ENCODE data around the gene SPTLC1.
"Not testable (repeated sequence)": the region's sequence is repeated elsewhere in the genome, so short reads cannot be mapped to it uniquely, and the experiment has no call there.

Gene SPTLC1

DNA sequence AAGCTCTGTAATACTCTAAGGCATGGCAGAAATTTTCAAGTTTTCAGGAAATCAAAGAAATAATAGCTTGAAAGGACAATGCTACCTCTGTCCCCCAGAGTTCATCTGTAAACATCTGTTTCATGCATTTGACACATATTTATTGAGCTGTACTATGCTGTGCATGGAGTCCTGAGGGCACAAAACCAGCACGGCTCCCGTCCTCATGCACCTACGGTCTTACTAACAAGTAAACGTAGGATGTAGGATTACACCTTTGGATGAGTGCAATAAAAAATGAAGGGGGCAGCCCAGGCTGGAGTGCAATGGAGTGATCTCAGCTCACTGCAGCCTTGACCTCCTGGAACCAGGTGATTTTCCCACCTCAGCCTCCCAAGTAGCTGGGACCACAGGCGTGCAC, 81.9 kb downstream of the SPTLC1 start:
- Histone ChIP-seq H3K27me3 (ENCODE audit: insufficient read depth, low read length) (no peaks in the 10 kb centered on the region), H3K36me3 (ENCODE audit: insufficient read depth, low read length) (peaks cover 53% of the 10 kb centered on the region), H3K4me1 (ENCODE audit: insufficient read depth, low read length) (peaks cover 14% of the 10 kb centered on the region), H3K4me3 (ENCODE audit: low read length) (no peak overlapping the region), H2AFZ (ENCODE audit: low read depth, low read length) (no peak overlapping the region), H3K9me3 (ENCODE audit: low read length) (peaks cover 2% of the 10 kb centered on the region)

DNA sequence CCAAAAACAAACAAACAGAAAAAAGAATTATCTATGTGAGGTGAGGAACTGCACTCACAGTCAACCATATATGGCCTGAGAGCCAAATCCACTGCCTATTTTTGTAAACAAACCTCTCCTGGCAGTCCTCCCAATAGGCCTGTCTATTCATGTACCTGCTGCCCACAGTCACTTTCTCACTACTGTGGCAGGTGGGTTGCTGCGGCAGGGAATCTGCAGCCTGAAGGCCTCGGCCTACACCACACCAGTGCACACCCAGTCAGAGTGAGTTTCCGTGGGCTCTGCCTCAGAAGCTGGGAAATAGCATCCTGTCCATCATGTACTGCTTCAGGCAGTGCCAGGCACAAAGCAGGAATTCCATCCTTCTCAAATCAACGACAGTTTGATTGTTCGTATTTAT, 82.3 kb downstream of the SPTLC1 start:
- peaks cover 2% of the 10 kb centered on the region for H3K9me3 ChIP-seq (ENCODE audit: low read length)
- H3K4me1 ChIP-seq (ENCODE audit: insufficient read depth, low read length) = peaks cover 10% of the 10 kb centered on the region
- peaks cover 53% of the 10 kb centered on the region for H3K36me3 ChIP-seq (ENCODE audit: insufficient read depth, low read length)
- no peaks in the 10 kb centered on the region for H3K27me3 ChIP-seq (ENCODE audit: insufficient read depth, low read length)
- H3K4me3 ChIP-seq (ENCODE audit: low read length) = no peak overlapping the region
- no peak overlapping the region for H2AFZ ChIP-seq (ENCODE audit: low read depth, low read length)

DNA sequence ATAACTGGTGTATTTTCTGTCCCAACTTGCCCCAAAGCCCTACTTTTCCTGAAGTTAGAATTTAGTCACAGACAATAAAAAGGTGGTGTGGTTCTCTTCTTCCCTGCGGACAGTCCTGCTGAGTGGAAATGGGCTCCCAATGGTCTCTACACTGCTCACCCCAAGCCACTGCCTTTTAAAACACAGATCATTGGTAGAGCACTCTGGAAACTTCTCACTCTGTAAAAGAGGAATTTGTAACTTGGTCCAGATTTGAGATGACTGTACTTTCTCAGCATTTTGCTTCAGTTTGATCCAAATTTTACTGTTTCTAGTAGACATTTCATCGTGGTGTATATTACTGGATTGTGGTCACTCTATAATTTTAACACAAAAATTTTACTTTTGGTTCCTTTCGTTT, 84.8 kb downstream of the SPTLC1 start:
- H3K4me3 ChIP-seq (ENCODE audit: low read length) = no peak overlapping the region
- H3K9me3 ChIP-seq (ENCODE audit: low read length) = peaks cover 2% of the 10 kb centered on the region
- no peaks in the 10 kb centered on the region for H3K27me3 ChIP-seq (ENCODE audit: insufficient read depth, low read length)
- H3K4me1 ChIP-seq (ENCODE audit: insufficient read depth, low read length) = no peaks in the 10 kb centered on the region
- H3K36me3 ChIP-seq (ENCODE audit: insufficient read depth, low read length) = peaks cover 33% of the 10 kb centered on the region
- H2AFZ ChIP-seq (ENCODE audit: low read depth, low read length) = no peak overlapping the region

DNA sequence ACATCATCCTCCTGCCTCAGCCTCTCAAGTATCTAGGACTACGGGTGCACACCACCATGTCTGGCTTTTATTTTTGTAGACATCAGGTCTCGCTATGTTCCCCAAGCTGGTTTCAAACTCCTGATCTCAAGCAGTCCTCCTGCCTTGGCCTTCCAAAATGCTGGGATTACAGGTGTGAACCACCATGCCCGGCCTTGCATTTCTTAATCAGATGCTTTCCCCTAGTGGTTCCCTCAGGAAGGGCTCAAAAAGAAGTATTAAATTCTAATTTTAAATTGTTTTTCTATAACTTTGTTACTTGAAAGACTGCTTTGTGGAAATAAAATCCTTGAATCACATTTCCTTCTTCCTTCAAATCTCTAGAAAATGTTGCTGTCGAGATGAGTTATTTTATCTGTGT, 85.7 kb downstream of the SPTLC1 start:
- Histone ChIP-seq H3K4me3 (ENCODE audit: low read length) (no peak overlapping the region), H3K36me3 (ENCODE audit: insufficient read depth, low read length) (peaks cover 26% of the 10 kb centered on the region), H3K9me3 (ENCODE audit: low read length) (peaks cover 2% of the 10 kb centered on the region), H2AFZ (ENCODE audit: low read depth, low read length) (no peak overlapping the region), H3K4me1 (ENCODE audit: insufficient read depth, low read length) (no peaks in the 10 kb centered on the region), H3K27me3 (ENCODE audit: insufficient read depth, low read length) (no peaks in the 10 kb centered on the region)

DNA sequence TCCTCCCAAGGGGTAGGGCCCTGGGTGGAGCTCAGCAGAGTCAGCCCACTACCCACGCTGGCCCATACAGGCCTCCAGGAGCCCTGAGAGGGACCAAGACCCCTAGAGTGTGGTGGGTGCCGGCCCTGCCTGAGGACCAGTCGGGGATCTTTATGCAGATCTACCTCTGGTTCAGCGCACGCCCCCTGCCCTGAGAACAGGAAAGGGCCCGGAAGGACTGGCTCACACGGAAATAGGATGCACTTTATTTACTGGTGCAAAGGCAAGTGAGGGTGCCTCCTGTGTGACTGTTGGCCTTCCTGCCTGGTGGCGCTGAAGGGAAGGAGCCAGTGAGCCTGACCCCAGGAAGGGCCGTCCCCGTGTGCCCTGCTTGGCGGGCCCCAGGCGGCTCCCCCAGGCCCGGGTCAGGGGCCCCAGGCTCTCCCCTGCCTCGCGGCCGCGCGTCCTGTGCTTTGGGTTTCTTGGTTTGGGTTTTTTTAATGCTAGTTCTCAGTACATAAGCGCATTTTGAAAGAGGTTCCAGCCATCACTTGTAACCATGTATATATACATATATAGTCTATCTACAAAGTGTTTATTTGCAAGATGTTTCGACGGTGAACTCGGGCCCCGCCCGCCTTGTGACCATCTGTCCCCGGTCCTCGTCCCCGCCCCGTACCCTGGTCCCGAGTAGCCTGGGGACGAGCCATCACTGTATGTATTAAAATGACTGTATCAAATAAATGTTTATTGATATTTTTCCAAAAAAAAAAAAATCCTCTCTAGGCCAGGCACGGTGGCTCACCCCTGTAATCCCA, 88.8 kb downstream of the SPTLC1 start:
- H3K36me3 ChIP-seq (ENCODE audit: insufficient read depth, low read length) = no peaks in the 10 kb centered on the region
- no peak overlapping the region for H2AFZ ChIP-seq (ENCODE audit: low read depth, low read length)
- H3K27me3 ChIP-seq (ENCODE audit: insufficient read depth, low read length) = no peaks in the 10 kb centered on the region
- no peaks in the 10 kb centered on the region for H3K4me1 ChIP-seq (ENCODE audit: insufficient read depth, low read length)
- H3K4me3 ChIP-seq (ENCODE audit: low read length) = no peak overlapping the region
- no peaks in the 10 kb centered on the region for H3K9me3 ChIP-seq (ENCODE audit: low read length)

DNA sequence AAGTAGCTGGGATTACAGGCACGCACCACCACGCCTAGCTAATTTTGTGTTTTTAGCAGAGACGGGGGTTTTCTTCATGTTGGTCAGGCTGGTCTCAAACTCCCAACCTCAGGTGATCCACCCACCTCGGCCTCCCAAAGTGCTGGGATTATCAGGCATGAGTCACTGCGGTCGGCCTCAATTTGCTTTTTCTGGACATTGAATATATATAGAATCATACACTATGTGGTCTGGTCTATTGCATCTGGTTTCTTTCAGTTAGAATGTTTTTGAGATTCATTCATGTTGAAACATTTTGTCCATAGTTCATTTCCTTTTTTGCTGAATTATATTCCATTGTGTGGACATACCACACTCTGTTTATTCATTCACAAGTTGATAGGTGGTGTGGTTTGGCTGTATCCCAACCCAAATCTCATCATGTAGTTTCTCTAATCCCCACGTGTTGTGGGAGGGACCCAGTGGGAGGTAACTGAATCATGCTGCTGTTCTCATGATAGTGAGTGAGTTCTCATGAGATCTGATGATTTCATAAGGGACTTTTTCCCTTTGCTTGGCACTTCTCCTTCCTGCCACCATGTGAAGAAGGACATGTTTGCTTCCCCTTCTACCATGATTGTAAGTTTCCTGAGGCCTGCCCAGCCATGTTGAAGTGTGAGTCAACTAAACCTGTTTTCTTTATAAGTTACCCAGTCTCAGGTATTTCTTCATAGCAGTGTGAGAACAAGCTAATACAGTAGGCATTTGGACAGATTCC, 93.2 kb downstream of the SPTLC1 start:
- not testable (repeated sequence) for H2AFZ ChIP-seq (ENCODE audit: low read depth, low read length); H3K4me3 ChIP-seq (ENCODE audit: low read length); H3K4me1 ChIP-seq (ENCODE audit: insufficient read depth, low read length)

DNA sequence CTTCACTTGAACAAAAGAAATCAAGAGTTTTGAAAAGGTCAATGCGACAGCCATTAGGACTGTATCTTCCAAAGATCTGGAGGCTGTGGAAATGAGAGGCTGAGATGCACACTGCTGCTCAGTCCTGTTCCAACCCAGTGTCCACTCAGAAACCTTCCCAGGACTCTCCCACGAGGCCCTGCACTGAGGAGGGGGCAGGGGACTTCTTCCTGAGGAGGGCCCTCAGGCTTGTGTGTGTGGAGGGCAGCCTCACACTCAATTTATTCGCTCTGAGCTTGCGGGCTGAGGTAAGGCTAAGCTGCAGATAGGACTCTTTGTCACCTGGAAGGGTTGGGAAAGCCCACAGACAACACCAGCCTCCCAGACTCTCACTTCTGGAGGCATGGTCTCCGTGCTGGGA, 95.6 kb downstream of the SPTLC1 start:
- H3K36me3 ChIP-seq (ENCODE audit: insufficient read depth, low read length) = no peaks in the 10 kb centered on the region
- peaks cover 2% of the 10 kb centered on the region for H3K9me3 ChIP-seq (ENCODE audit: low read length)
- H3K4me1 ChIP-seq (ENCODE audit: insufficient read depth, low read length) = no peaks in the 10 kb centered on the region
- H3K27me3 ChIP-seq (ENCODE audit: insufficient read depth, low read length) = no peaks in the 10 kb centered on the region
- H3K4me3 ChIP-seq (ENCODE audit: low read length) = no peak overlapping the region
- H2AFZ ChIP-seq (ENCODE audit: low read depth, low read length) = no peak overlapping the region

More for the DNA sequence above, 93.2 kb downstream of the SPTLC1 start:
- not testable (repeated sequence) for H3K9me3 ChIP-seq (ENCODE audit: low read length); H3K27me3 ChIP-seq (ENCODE audit: insufficient read depth, low read length); H3K36me3 ChIP-seq (ENCODE audit: insufficient read depth, low read length)

DNA sequence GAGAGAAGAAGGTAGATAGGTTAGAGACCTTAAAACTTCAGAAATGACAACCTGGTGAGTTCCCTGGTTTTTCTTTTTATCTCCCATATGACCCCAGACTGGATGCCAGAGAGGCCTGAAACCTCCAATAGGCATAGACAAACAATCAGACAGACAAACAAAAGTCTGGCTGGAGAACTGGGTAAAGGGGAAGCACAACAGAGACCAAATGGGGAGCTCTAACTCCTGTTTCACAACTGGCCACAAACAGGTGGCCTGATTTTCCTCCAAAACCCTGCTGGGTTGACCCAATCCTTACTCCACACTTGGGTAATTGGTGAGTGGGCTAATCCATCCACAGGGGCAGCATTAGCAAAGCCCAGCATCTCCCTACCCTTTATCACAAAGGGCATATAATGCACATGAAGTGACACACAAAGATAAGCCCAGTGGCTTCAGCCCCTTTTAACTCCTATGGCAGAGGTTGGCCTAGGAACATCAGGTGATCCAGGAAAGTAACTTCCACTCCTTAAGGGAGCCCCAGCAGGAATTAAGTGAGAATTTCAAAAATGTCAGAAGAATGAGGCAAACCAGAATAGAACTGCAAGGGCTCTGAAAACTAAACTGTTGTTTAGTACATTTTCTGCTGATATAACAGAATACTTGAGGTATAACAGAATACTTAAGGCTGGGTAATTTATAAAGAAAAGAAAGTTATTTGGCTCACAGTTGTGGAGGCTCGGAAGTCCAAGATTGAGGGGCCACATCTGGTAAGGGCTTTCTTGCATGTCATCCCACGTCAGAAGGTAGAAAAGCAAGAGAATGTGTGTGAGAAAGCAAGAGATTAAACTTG, 104.3 kb downstream of the SPTLC1 start:
- no peak overlapping the region for H3K4me3 ChIP-seq (ENCODE audit: low read length)
- H3K9me3 ChIP-seq (ENCODE audit: low read length) = no peaks in the 10 kb centered on the region
- no peaks in the 10 kb centered on the region for H3K4me1 ChIP-seq (ENCODE audit: insufficient read depth, low read length)
- no peak overlapping the region for H2AFZ ChIP-seq (ENCODE audit: low read depth, low read length)
- H3K27me3 ChIP-seq (ENCODE audit: insufficient read depth, low read length) = no peaks in the 10 kb centered on the region
- H3K36me3 ChIP-seq (ENCODE audit: insufficient read depth, low read length) = no peaks in the 10 kb centered on the region

DNA sequence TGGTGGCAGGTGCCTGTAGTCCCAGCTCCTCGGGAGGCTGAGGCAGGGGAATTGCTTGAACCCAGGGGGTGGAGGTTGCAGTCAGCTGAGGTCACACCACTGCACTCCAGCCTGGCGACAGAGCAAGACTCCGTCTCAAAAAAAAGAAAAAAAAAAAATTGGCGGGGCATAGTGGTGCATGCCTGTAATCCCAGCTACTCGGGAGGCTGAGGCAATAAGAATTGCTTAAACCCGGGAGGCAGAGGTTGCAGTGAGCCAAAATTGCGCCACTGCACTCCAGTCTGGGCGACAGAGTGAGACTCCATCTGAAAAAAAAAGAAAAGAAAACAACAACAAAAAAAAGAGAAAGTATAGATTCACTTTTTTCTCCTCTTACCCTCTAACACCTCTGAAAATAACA, 105.0 kb downstream of the SPTLC1 start:
- not testable (repeated sequence) for H3K27me3 ChIP-seq (ENCODE audit: insufficient read depth, low read length); H3K4me1 ChIP-seq (ENCODE audit: insufficient read depth, low read length); H3K4me3 ChIP-seq (ENCODE audit: low read length); H3K36me3 ChIP-seq (ENCODE audit: insufficient read depth, low read length); H3K9me3 ChIP-seq (ENCODE audit: low read length); H2AFZ ChIP-seq (ENCODE audit: low read depth, low read length)

DNA sequence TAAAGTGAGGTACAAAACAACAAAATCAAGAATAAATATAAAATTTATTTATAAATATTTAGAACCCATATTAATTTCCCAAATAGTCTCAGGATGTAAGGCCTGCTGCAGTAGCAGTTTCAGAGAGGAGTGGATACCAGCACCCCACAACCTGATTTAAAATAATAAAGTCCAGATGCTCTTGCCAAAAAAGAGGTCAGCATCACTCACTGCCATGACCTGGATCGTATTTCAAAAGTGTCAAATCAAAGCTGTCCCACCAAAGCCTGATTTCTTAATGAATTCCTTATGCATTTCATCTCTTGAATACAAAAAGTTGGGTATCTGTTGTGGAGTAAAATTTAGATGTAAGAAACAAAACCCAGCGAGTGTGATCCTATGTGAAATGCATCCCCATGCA, 107.2 kb downstream of the SPTLC1 start:
- Histone ChIP-seq H3K36me3 (ENCODE audit: insufficient read depth, low read length) (no peaks in the 10 kb centered on the region), H3K4me1 (ENCODE audit: insufficient read depth, low read length) (no peaks in the 10 kb centered on the region), H3K27me3 (ENCODE audit: insufficient read depth, low read length) (no peaks in the 10 kb centered on the region), H3K4me3 (ENCODE audit: low read length) (no peak overlapping the region), H3K9me3 (ENCODE audit: low read length) (no peaks in the 10 kb centered on the region), H2AFZ (ENCODE audit: low read depth, low read length) (no peak overlapping the region)

DNA sequence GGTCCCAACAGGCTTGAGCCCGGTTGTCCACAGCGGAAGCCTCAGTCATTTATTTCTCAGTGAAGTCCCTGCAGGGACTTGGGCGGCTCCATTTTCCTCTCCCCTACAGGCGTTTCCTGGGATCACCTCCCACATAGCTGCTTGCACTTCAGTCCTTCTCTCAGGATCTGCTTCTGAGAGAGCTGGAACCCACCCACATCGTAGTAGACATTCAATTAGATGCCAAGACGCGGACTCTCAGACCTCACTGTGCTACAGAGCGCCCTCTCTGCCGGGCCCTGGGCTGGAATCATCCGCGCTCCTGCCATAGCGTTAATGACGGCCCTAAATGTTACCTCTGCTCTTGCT, 111.2 kb downstream of the SPTLC1 start:
- Histone ChIP-seq H3K4me3 (ENCODE audit: low read length) (no peak overlapping the region), H3K36me3 (ENCODE audit: insufficient read depth, low read length) (no peaks in the 10 kb centered on the region), H3K27me3 (ENCODE audit: insufficient read depth, low read length) (no peaks in the 10 kb centered on the region), H2AFZ (ENCODE audit: low read depth, low read length) (no peak overlapping the region), H3K9me3 (ENCODE audit: low read length) (peaks cover 2% of the 10 kb centered on the region), H3K4me1 (ENCODE audit: insufficient read depth, low read length) (no peaks in the 10 kb centered on the region)

DNA sequence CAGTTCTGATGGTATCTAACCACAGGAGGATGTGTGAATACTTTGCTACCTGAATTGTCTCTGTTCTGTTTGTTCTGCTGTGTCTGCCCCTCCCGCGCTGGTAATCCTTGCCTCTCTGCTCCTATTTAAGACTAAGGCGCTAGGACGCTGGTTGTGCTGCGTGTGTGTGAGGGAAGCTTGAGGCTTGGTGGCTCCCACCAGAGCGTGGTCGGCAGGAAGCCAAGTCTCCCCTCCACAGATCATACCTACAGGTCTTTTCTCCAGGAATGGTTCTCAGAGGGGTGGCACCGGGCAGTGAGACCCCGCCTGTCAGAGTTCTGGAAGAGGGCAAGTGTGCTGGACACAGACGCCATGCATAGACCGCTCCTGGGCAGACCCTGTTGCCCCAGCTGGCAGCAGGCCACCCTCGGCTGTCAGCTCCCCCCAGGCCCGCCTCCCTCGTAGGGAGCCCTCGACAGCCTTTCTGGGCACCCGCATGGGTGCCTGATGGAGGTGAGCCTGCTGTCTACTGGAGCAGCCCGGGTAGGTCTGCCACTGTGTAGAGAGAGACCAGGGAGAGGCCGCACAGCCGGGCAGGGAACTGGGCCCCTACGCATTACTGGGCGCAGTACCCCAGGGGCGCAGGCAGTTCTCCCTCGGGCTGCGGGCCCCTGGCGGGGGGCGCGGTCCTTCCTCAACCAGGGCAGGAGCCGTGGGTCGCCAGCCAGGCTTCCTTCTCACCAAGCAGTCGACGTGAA, 111.7 kb downstream of the SPTLC1 start:
- no peaks in the 10 kb centered on the region for H3K27me3 ChIP-seq (ENCODE audit: insufficient read depth, low read length)
- H3K4me3 ChIP-seq (ENCODE audit: low read length) = no peak overlapping the region
- H3K4me1 ChIP-seq (ENCODE audit: insufficient read depth, low read length) = no peaks in the 10 kb centered on the region
- no peaks in the 10 kb centered on the region for H3K36me3 ChIP-seq (ENCODE audit: insufficient read depth, low read length)
- no peak overlapping the region for H2AFZ ChIP-seq (ENCODE audit: low read depth, low read length)
- H3K9me3 ChIP-seq (ENCODE audit: low read length) = peaks cover 2% of the 10 kb centered on the region

DNA sequence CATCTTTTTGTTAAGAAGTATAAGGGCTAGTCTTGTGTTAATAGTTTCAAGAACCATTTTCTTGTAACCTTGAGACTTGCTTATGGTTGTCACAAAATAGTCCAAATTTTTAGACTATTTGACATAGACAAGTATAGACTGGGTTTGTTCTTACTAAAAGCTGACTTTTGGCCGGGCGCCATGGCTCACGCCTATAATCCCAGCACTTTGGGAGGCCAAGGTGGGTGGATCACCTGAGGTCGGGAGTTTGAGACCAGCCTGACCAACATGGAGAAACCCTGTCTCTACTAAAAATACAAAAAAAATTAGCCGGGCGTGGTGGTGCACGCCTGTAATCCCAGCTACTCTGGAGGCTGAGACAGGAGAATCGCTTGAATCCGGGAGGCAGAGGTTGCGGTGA, 113.3 kb downstream of the SPTLC1 start:
- H3K36me3 ChIP-seq (ENCODE audit: insufficient read depth, low read length); H2AFZ ChIP-seq (ENCODE audit: low read depth, low read length); H3K4me1 ChIP-seq (ENCODE audit: insufficient read depth, low read length); H3K27me3 ChIP-seq (ENCODE audit: insufficient read depth, low read length); H3K4me3 ChIP-seq (ENCODE audit: low read length); H3K9me3 ChIP-seq (ENCODE audit: low read length): not testable (repeated sequence)
